Stimulated activated CD4-positive, alpha-beta T cell treated with anti-CD3 and anti-CD28 coated beads, Interleukin-1b, Interleukin-23, amount 100 ng/mL, for 48 hours (primary cell): Measurements from ENCODE around the gene ZNG1A.
A peak's percentile ranks its signal among the peaks of the same experiment; 100 is the strongest.
"Not testable (repeated sequence)": the region's sequence is repeated elsewhere in the genome, so short reads cannot be mapped to it uniquely, and the experiment has no call there.

Experiments
- DNase-seq: peaks from one replicate; pipeline ENCODE4 v3.0.0-alpha.2; 2020

The ZNG1A gene

GRCh38 chr9:169757-170156 is 9.1 kb downstream of the ZNG1A start:
- not testable (repeated sequence) for DNase-seq

DNA sequence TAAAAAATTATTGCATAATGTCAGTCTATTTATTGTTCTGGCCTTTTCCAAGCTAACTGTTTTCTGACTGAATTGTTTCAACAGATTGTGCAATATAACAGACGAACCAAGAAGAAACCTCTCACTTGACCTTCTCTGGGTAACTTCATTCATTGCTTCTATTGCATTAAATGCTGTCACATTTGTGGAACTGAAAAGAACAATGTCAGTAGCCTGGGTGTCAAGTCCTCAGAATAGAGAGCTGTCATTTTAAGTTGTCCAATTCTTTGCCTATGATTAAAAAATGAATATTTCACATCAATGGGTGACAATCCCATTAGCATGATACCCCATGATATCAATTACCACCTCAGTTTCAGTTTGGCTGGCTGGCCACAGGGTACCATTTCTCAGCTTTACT is 19.0 kb downstream of the ZNG1A start:
- not testable (repeated sequence) for DNase-seq

- not testable (repeated sequence) for DNase-seq
Observed at GRCh38 chr9:151173-151572, 27.7 kb downstream of the ZNG1A start.

DNA sequence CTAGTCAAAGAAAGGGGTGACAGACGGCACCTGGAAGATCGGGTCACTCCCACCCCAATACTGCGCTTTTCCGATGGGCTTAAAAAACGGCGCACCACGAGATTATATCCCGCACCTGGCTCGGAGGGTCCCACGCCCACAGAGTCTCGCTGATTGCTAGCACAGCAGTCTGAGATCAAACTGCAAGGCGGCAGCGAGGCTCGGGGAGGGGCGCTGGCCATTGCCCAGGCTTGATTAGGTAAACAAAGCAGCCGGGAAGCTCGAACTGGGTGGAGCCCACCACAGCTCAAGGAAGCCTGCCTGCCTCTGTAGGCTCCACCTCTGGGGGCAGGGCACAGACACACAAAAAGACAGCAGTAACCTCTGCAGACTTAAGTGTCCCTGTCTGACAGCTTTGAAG is 39.0 kb downstream of the ZNG1A start:
- not testable (repeated sequence) for DNase-seq

GRCh38 chr9:117995-118467 is 60.8 kb downstream of the ZNG1A start, which contains the start of gene FOXD4:
TSS of gene FOXD4 (minus strand) at chr9:118417. CDS start at chr9:118119, 298 bp downstream.
- DNase-seq = not testable (repeated sequence)

DNA sequence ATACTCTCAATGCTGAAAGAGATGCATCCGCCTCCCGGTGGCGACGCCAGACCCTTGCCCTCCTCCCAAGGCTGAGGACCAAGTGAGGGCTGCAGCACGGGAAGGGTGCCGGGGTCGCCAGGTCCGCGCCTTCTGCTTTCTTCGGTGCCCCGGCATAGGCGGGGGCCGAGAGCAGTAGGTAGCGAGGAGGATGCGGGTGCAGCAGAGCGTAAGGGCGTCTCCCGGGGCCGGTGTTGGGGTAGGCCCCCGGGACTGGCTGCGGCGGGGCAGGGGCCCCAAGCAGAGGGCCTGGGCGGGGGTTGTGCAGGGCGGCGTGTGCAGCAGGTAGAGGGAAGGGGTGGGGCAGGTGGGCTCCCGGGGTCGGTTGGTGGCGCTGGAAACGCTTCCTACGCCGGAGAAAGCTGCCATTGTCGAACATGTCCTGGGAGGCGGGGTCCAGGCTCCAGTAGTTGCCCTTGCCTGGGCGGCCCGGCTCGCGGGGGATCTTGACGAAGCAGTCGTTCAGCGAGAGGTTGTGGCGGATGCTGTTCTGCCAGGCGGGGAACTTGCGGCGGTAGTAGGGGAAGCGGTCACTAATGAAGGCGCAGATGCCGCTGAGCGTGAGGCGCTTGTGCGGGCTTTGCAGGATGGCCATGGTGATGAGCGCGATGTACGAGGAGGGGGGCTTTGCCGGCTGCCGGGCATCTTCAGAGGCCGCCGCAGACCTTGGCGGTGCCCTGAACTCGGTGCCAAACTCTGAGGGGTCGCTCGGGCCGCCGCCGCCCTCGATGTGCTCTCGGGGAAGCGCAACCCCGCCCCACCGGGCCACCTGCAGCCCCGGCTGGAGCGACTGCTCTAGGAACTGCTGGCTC is 61.5 kb downstream of the ZNG1A start:
- not testable (repeated sequence) for DNase-seq

- not testable (repeated sequence) for DNase-seq
Observed at GRCh38 chr9:116239-117077, 62.4 kb downstream of the ZNG1A start.

DNA sequence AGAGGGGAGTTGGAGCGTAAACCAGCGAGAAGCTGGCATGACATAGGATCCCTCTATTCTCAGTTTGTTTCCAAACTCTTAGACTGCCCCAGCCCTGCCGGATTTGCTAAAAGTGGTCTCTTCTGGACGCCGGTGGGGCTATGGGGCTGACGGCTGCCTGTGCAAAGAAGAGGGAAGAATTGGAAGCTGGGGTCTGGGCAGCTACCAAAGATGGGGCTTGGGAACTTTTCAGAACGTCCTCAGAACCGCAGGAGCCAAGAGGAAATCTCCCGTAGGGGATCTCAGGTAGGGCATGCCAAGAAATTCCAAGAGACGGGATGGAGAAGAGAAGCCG is 63.8 kb downstream of the ZNG1A start:
- DNase-seq = not testable (repeated sequence)

- not testable (repeated sequence) for DNase-seq
Observed at GRCh38 chr9:114267-115117, 64.4 kb downstream of the ZNG1A start.

DNA sequence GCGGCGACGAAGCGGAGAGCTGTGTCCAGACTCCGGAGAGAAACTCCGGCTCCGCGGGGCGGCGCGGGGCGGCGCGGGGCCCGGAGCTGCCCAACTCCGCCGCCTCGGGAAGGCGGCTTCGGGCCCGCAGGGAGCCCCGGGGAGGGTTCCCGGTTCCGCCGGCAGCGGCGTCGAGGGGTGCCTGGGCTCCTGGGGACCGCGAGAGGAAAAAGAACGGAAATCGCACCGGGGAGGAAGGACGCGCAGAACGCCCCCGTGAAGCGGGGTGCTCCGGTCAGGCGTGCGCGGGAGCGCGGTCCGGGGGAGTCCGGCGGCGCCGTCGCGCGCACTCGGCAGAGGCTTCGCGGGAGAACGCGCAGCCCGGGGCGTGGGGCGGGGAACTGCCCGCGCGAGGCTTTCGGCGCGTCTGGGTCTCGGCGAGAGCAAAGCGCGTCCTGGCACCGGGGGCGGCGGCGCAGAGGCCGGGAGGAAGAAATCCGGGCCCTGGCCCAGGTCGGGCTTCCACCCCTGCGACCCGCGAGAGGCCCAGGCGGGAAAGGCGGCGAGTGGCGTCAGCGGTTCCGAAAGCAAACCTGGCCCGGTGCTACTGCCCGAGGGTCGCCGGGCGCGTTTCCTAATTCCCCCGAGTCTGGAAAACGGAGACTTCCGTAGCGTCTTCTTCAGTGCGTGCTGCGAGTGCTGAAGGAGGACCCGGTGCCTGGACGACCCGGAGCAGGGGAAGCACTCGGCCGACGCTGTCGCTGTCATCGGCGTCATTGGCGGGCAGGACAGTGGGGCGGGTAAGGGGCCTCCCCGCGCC is 65.2 kb downstream of the ZNG1A start:
- DNase-seq = peak; percentile 38

DNA sequence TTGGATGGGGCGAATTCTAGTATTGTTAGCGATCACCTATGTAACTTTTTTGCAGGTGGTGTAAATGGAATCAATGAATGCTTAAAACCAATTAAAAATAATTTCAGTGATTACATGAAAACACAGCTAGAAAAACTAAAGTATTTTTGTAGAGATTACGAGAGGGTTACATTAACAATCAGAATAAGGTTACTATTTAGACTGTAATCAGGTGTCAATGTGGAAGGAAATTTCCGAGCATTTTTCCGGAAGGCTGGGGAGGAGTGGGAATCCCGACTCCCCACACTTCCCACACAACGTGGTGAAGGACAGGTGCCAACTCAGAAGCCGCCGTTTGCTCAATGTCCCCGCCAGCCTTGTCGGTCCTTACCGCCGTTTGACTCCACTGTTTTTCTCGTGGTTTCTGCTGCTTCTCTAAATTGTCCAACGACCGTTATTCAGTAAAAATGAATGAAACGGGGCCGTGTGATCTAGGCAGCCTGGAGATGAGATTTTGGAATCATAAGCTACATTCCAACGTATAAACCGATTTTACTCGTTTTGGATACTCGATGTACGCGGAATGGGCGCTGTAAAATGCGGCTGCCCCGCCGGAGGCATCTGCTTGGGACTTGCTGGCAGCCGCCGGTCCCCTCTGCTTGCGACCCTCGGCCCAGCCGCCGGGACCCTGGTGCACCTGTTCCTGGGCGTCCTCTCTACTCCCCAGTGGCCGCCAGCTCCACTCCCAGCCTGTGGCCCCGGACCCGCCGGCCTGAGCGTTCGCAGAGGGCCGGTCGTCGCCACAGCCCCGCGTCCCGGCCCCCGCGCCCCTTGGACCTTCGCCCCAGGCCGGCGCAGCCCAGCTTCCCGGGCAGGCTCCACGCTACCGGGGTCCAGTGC is 66.0 kb downstream of the ZNG1A start:
- DNase-seq = not testable (repeated sequence)

DNA sequence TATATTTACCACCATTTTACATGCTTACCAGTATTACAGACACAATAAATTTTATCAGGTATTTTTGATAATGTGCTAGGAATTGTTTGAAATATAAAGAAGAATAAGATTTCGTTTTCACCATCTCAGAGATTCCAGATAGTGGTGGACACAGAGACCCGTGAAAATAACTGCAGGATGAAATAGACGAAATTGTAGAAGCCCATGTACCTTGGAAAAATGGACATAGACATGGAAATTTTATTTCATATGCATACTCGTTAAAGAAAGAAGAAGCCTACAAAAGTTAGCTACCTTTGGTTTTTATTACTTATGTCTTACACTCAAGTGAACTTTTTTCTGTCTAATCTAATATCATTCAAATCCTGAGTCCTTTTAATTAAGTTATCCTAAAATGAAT is 68.2 kb downstream of the ZNG1A start:
- DNase-seq = not testable (repeated sequence)

GRCh38 chr9:109540-109939 is 69.3 kb downstream of the ZNG1A start:
- not testable (repeated sequence) for DNase-seq

GRCh38 chr9:108742-109495 is 69.9 kb downstream of the ZNG1A start:
- not testable (repeated sequence) for DNase-seq

DNA sequence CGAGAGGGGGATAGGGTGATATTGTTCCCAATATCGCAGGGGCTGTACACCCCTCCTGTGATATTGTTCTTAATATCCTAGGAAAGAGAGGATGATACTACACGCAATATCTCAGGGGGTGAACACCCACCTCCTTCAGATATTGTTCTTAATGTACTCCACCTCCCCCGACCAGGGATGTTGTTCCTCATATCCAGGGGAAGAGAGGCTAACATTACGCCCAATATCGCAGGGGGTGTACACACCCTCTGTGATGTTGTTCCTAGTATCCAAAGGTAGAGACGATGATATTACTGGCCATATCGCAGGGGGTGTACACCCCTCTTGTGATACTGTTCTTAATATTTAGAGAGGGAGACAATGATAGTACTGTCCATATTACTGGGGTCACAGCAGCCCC is 72.9 kb downstream of the ZNG1A start:
- not testable (repeated sequence) for DNase-seq

DNA sequence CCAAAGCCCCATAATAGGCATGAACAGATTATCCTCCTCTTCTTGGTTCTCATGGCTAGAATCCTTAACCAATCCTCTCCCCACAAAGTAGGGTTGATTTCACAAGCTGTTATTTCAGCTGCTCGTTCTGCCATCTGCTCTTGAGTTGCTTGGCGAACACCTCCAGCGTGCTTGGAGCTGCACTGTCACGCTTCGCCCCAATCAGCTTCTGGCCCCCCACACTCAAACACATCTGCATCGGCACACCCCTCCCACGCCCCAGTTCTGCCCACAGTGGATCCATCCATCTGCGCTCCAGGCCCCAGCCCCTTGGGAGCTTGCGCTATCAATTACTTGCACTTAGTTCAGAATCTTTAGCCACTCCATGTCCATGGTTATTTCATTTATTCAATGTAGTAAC is 78.4 kb downstream of the ZNG1A start:
- DNase-seq = not testable (repeated sequence)

DNA sequence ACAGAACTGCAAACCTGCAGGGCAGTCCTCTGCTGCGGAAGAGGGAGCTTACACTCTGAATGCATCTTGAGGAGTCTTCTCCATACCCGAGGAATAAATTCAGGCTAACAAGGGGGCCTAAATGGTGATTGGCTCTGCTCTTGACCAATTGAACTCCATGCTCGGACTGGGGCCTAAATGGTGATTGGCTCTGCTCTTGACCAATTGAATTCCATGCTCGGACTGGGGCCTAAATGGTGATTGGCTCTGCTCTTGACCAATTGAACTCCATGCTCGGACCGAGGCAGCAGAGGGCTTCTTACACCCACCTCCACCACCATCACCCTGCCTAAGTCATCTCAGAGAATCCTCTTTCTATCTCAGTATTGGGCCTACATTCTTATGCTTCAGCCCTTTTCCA is 79.0 kb downstream of the ZNG1A start:
- not testable (repeated sequence) for DNase-seq

DNA sequence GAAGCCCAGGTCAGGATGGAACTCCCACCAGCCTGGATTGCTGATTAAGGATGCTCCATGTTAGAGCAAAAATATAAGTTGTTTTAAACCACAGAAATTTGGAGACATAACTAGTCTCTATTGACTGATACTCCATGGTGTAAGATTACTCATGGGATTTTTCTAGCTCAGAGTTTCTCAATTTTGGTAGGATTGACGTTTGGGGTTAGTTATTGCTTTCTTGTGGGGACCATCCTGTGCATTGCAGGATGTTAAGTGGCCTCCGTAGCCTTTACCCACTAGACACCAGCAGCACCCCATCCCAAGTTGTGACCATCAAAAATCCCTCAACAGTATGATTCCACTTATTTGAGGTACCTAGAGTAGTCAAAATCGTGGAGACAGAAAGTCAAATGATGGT is 80.1 kb downstream of the ZNG1A start:
- DNase-seq = not testable (repeated sequence)

- not testable (repeated sequence) for DNase-seq
Observed at GRCh38 chr9:94992-95391, 83.9 kb downstream of the ZNG1A start.

GRCh38 chr9:94323-94722 is 84.5 kb downstream of the ZNG1A start:
- DNase-seq = not testable (repeated sequence)
